Endodermal cell (in vitro differentiated cells): ENCODE data around the gene FMOD. TPM values are rescaled to one million over a fixed set of nuclear protein-coding genes. Genes with fewer than 3 reads are reported as not detected.
A peak's percentile ranks its signal among the peaks of the same experiment; 100 is the strongest.

Experiments used
- DNase-seq: peaks from one replicate; pipeline ENCODE4 v3.0.0-alpha.2; 2017
- H3K27ac ChIP-seq: 2 replicates; pipeline ENCODE4 v1.5.1; 2013; ENCODE audit warnings: mild to moderate bottlenecking, low read depth, low read length, moderate library complexity
- H3K27me3 ChIP-seq: 2 replicates; pipeline ENCODE4 v1.6.1; 2013; ENCODE audit warnings: mild to moderate bottlenecking, low read length, moderate library complexity; ENCODE audit not compliant: insufficient read depth, control insufficient read depth, poor library complexity, severe bottlenecking
- H3K36me3 ChIP-seq: 2 replicates; pipeline ENCODE4 v1.7.0; 2013; ENCODE audit warnings: mild to moderate bottlenecking, low read length, moderate library complexity; ENCODE audit not compliant: control insufficient read depth, insufficient read depth
- H3K4me1 ChIP-seq: one replicate; pipeline ENCODE4 v1.7.0; 2013; ENCODE audit warnings: low read length; ENCODE audit not compliant: control insufficient read depth, insufficient read depth
- H3K4me3 ChIP-seq: 2 replicates; pipeline ENCODE4 v1.5.1; 2013; ENCODE audit warnings: mild to moderate bottlenecking, low read length, moderate library complexity
- H3K9ac ChIP-seq: 2 replicates; pipeline ENCODE4 v1.6.1; 2013; ENCODE audit warnings: mild to moderate bottlenecking, low read length, moderate library complexity; ENCODE audit not compliant: poor library complexity, severe bottlenecking; ENCODE audit errors: extremely low read depth
- H3K9me3 ChIP-seq: 2 replicates; pipeline ENCODE4 v1.6.1; 2013; ENCODE audit warnings: mild to moderate bottlenecking, low read length, moderate library complexity; ENCODE audit not compliant: control insufficient read depth
- H3K27ac Mint-ChIP-seq: 2 replicates; pipeline ENCODE4 v1.8.0; 2020; ENCODE audit warnings: mixed read lengths
- H3K27me3 Mint-ChIP-seq: 2 replicates; pipeline ENCODE4 v1.8.0; 2021; ENCODE audit warnings: mild to moderate bottlenecking, mixed read lengths; ENCODE audit not compliant: insufficient read depth
- H3K36me3 Mint-ChIP-seq: 2 replicates; pipeline ENCODE4 v1.8.0; 2020; ENCODE audit warnings: low read depth, mixed read lengths
- H3K4me1 Mint-ChIP-seq: 2 replicates; pipeline ENCODE4 v1.8.0; 2020; ENCODE audit warnings: mixed read lengths
- H3K4me3 Mint-ChIP-seq: 2 replicates; pipeline ENCODE4 v1.8.0; 2020; ENCODE audit warnings: mild to moderate bottlenecking, moderate library complexity, mixed read lengths
- H3K9me3 Mint-ChIP-seq: 2 replicates; pipeline ENCODE4 v1.8.0; 2020; ENCODE audit warnings: mild to moderate bottlenecking, mixed read lengths
- WGBS, 2 experiments: methylation state at CpG; one replicate each; pipeline versions ENCODE4 v1.1.5 to v1.1.7; 2013; ENCODE audit warnings: missing lambda C conversion rate in 2 of 2, mixed read lengths in 1 of 2; ENCODE audit not compliant: insufficient coverage in 1 of 2, insufficient read length in 1 of 2; 5-methylcytosine and 5-hydroxymethylcytosine counted together
- total RNA-seq, 2 donors: library from RNA; stranded (reverse); fragmentation: NEBNext Ultra II Directional in 1 of 2; extraction: Animal tissue kit (Norgen Biotek cat#: 25700) in 1 of 2; gene quantifications; 2 replicates in 1 of 2; 3 replicates in 1 of 2; pipeline ENCODE4 v1.2.1, GENCODE V29; 2021
- TF ChIP-seq, protein P1 (sequence below): fragments of 200-600 bp; sonication (generic); conservative IDR thresholded peaks from 2 replicates; pipeline ENCODE4 v1.5.0; 2021; ENCODE audit warnings: antibody characterized with exemption, mild to moderate bottlenecking

Gene FMOD
- total RNA-seq, 2 donors from 2014 or later: 2.9 to 4.8 TPM

DNA sequence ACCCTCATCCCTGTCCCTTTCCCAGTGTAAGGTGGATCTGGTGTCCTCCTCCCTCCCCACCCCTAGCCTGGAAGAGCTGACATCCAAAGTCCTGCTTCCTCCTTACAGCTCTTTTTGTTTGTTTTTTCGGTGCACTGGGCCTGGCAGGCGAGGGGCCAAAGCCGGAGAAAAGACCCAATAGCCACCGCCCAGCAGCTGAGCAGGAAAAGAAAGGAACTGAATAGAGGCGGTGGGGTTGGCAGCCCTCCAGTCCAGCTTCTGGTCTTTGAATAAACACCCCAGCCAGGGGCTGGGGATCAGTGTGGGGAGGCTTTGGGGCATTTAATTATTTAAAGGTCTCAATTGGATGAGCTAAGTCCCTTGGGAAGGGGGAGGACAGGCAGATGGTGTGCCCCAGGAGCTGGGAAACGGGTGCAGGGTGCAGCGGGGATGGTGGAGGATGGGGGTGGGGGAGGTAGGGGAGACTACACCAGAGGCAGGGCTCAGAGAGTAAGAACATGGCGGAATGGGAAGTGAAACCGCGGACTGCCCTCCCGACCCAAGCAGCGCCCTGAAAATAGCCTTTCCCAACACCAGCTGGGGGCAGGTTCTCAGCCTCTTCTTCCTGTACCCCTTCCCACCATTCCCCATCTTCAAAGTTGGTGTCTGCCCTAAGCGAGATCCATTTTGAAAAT is 25.4 kb downstream of the FMOD start:
- Mint-ChIP-seq H3K4me3 (no peak overlapping the region), H3K9me3 (no peaks in the 10 kb centered on the region), H3K36me3 (no peaks in the 10 kb centered on the region), H3K27ac (no peak overlapping the region), H3K27me3 (peaks cover 9% of the 10 kb centered on the region), H3K4me1 (peaks cover 66% of the 10 kb centered on the region)
- Histone ChIP-seq H3K4me3 (no peak overlapping the region), H3K4me1 (peaks cover 24% of the 10 kb centered on the region), H3K27ac (peak overlapping the region; percentile 99), H3K27me3 (no peaks in the 10 kb centered on the region), H3K36me3 (no peaks in the 10 kb centered on the region), H3K9ac (no peak overlapping the region), H3K9me3 (no peaks in the 10 kb centered on the region)
- no peak for DNase-seq
- WGBS, 2 experiments: 76 to 79% methylated on average over 6 to 13 of the region's 13 CpGs
- TF ChIP-seq, protein P1, sequence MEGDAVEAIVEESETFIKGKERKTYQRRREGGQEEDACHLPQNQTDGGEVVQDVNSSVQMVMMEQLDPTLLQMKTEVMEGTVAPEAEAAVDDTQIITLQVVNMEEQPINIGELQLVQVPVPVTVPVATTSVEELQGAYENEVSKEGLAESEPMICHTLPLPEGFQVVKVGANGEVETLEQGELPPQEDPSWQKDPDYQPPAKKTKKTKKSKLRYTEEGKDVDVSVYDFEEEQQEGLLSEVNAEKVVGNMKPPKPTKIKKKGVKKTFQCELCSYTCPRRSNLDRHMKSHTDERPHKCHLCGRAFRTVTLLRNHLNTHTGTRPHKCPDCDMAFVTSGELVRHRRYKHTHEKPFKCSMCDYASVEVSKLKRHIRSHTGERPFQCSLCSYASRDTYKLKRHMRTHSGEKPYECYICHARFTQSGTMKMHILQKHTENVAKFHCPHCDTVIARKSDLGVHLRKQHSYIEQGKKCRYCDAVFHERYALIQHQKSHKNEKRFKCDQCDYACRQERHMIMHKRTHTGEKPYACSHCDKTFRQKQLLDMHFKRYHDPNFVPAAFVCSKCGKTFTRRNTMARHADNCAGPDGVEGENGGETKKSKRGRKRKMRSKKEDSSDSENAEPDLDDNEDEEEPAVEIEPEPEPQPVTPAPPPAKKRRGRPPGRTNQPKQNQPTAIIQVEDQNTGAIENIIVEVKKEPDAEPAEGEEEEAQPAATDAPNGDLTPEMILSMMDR: no peak

DNA sequence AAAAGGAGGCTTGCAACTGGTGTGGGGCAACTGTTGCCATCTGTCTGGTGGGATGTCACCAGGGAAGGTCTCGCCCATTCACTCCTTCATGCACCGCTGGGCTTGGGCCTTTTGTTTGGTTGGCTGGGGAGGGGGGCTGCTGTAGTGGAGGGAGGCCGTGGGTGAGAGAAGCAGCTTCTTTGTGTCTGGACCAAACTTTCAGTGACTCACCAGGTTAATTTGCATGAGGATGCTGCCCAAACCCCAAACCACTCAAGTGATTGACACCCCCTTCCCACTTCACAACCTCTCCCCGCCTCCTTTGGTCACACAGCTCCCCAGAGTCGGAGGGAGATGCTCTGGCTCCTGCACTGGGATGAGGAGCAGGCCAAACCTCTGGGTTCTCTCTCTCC is 25.9 kb downstream of the FMOD start:
- no peak overlapping the region for H3K4me3 Mint-ChIP-seq
- TF ChIP-seq, protein P1: no peak
- H3K27ac Mint-ChIP-seq: no peak overlapping the region
- H3K9me3 Mint-ChIP-seq: no peaks in the 10 kb centered on the region
- Histone ChIP-seq H3K4me3 (no peak overlapping the region), H3K4me1 (peaks cover 24% of the 10 kb centered on the region), H3K27me3 (no peaks in the 10 kb centered on the region), H3K9me3 (no peaks in the 10 kb centered on the region), H3K9ac (no peak overlapping the region), H3K27ac (peak overlapping the region; percentile 99), H3K36me3 (no peaks in the 10 kb centered on the region)
- DNase-seq: peak; percentile 83
- WGBS, 2 experiments: 70 to 83% methylated on average over 3 to 5 of the region's 5 CpGs
- peaks cover 69% of the 10 kb centered on the region for H3K4me1 Mint-ChIP-seq
- H3K27me3 Mint-ChIP-seq: peaks cover 10% of the 10 kb centered on the region
- no peaks in the 10 kb centered on the region for H3K36me3 Mint-ChIP-seq

DNA sequence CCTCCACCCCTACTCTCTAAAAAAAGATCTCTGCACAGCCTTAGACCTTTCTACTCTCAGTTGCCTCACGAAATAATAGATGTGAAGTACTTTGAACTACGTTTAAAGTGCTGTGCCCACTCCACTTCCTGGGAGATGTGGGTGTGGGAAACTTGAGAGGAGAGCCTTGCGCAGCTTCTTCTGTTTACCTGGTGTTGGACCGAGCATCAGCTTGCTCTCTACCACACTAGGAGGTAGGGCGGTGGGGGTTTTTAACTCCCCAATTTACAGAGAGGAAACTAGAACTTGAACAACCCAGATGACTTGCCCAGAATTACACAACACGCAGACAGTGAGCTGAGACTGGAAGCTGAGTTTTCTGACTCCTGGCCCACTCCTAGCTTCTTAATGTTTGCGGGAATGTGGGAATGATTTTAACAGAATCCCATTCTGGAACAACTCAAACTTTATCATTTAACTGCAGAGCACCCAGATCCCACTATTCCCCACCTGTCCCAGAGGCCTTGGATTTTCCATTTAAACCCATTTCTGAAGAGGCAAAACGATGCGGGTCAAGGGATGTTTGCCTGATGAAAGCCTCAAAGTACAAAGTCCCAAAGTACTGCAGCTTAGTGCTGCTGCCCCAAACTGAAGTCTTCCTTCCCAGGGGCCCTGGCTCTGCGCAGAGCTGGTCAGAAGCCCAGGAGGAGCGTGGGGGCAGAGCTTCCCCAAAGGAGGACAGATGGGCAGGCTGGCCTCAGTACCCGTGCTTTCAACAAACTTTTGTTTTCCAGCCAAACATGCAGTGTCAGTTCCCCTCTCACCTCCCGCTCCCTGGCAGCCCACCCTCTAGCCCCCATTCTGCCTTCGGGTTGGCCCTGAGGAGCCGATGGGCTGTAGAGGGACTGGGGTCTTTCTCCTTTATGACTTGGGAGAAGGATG is 26.6 kb downstream of the FMOD start:
- Histone ChIP-seq H3K4me1 (peaks cover 24% of the 10 kb centered on the region), H3K27ac (peak overlapping the region; percentile 99), H3K36me3 (no peaks in the 10 kb centered on the region), H3K27me3 (no peaks in the 10 kb centered on the region), H3K9me3 (no peaks in the 10 kb centered on the region), H3K4me3 (no peak overlapping the region), H3K9ac (no peak overlapping the region)
- H3K4me3 Mint-ChIP-seq: no peak overlapping the region
- no peaks in the 10 kb centered on the region for H3K9me3 Mint-ChIP-seq
- H3K36me3 Mint-ChIP-seq: no peaks in the 10 kb centered on the region
- no peak overlapping the region for H3K27ac Mint-ChIP-seq
- TF ChIP-seq, protein P1: no peak
- WGBS, 2 experiments: 61 to 83% methylated on average over 5 to 15 of the region's 15 CpGs
- peaks cover 69% of the 10 kb centered on the region for H3K4me1 Mint-ChIP-seq
- DNase-seq: no peak
- peaks cover 17% of the 10 kb centered on the region for H3K27me3 Mint-ChIP-seq
